Mesendoderm (in vitro differentiated cells): Measurements from ENCODE around the gene TIFAB.

Experiments used
- DNase-seq: peaks from one replicate; pipeline ENCODE4 v3.0.0; 2013
- H2AK5ac ChIP-seq: 2 replicates; pipeline ENCODE4 v1.6.1; 2013; ENCODE audit warnings: low read length, inconsistent platforms
- H2BK120ac ChIP-seq: 2 replicates; pipeline ENCODE4 v1.6.1; 2013; ENCODE audit warnings: low read depth, mild to moderate bottlenecking, low read length, moderate library complexity, mixed read lengths
- H2BK15ac ChIP-seq: replicated peaks from 2 replicates; pipeline ENCODE4 v1.6.1; 2013; ENCODE audit warnings: low read depth, mild to moderate bottlenecking, moderate library complexity
- H2BK5ac ChIP-seq: 2 replicates; pipeline ENCODE4 v1.6.1; 2013; ENCODE audit warnings: low read length, inconsistent platforms
- H3K18ac ChIP-seq: 2 replicates; pipeline ENCODE4 v1.6.1; 2013; ENCODE audit warnings: mild to moderate bottlenecking, low read length, mixed read lengths
- H3K23ac ChIP-seq: one replicate; pipeline ENCODE4 v1.6.1; 2013; ENCODE audit warnings: low read length
- H3K27ac ChIP-seq: 2 replicates; pipeline ENCODE4 v1.5.1; 2013; ENCODE audit warnings: low read depth, mild to moderate bottlenecking, inconsistent platforms, low read length, moderate library complexity
- H3K27me3 ChIP-seq: 2 replicates; pipeline ENCODE4 v1.6.1; 2013; ENCODE audit warnings: low read length, control low read depth, mild to moderate bottlenecking, inconsistent platforms; ENCODE audit not compliant: insufficient read depth, poor library complexity
- H3K36me3 ChIP-seq: 2 replicates; pipeline ENCODE4 v1.6.1; 2013; ENCODE audit warnings: low read length, inconsistent platforms; ENCODE audit not compliant: control insufficient read depth, insufficient read depth
- H3K4ac ChIP-seq: one replicate; pipeline ENCODE4 v1.6.1; 2013; ENCODE audit warnings: low read depth, mild to moderate bottlenecking, low read length, moderate library complexity
- H3K4me1 ChIP-seq: 2 replicates; pipeline ENCODE4 v1.6.1; 2013; ENCODE audit warnings: low read depth, low read length, inconsistent platforms; ENCODE audit not compliant: control insufficient read depth
- H3K4me2 ChIP-seq: 2 replicates; pipeline ENCODE4 v1.6.1; 2013; ENCODE audit warnings: low read length
- H3K4me3 ChIP-seq: 2 replicates; pipeline ENCODE4 v1.5.1; 2013; ENCODE audit warnings: mild to moderate bottlenecking, low read length
- H3K56ac ChIP-seq: one replicate; pipeline ENCODE4 v1.6.1; 2013; ENCODE audit warnings: low read length
- H3K79me1 ChIP-seq: 2 replicates; pipeline ENCODE4 v1.6.1; 2013; ENCODE audit warnings: low read length, inconsistent platforms
- H3K79me2 ChIP-seq: 2 replicates; pipeline ENCODE4 v1.6.1; 2013; ENCODE audit warnings: mild to moderate bottlenecking, low read length; ENCODE audit not compliant: control insufficient read depth, insufficient read depth
- H3K9ac ChIP-seq: 2 replicates; pipeline ENCODE4 v1.6.1; 2013; ENCODE audit warnings: low read length, inconsistent platforms
- H4K5ac ChIP-seq: one replicate; pipeline ENCODE4 v1.6.1; 2013; ENCODE audit warnings: low read length
- H4K8ac ChIP-seq: one replicate; pipeline ENCODE4 v1.6.1; 2013; ENCODE audit warnings: low read depth, mild to moderate bottlenecking, control low read depth, low read length, moderate library complexity
- WGBS: extraction: QIAGEN DNeasy Blood & Tissue Kit; methylation state at CpG from one replicate; pipeline ENCODE4 v1.1.7; 2013; ENCODE audit warnings: low lambda C conversion rate, missing lambda C conversion rate; ENCODE audit not compliant: insufficient coverage; ENCODE audit errors: extremely low coverage; 5-methylcytosine and 5-hydroxymethylcytosine counted together

Gene TIFAB

GRCh38 chr5:135489466-135490244 lies 37.5 kb upstream of the TIFAB start:
- no CpG with 5 or more reads among the region's 53 CpGs for WGBS
- Histone ChIP-seq H3K4me2 (no peak overlapping the region), H3K9ac (no peak overlapping the region), H3K79me1 (no peaks in the 10 kb centered on the region), H3K79me2 (no peaks in the 10 kb centered on the region), H4K5ac (no peak overlapping the region), H2BK120ac (no peak overlapping the region), H4K8ac (no peak overlapping the region), H3K18ac (no peak overlapping the region), H2BK15ac (no peak overlapping the region), H3K56ac (no peak overlapping the region), H3K4ac (no peak overlapping the region), H3K23ac (no peak overlapping the region), H3K36me3 (no peaks in the 10 kb centered on the region), H3K27ac (no peak overlapping the region), H3K4me3 (no peak overlapping the region), H3K4me1 (no peaks in the 10 kb centered on the region), H2BK5ac (no peak overlapping the region), H3K27me3 (peaks cover 80% of the 10 kb centered on the region), H2AK5ac (no peak overlapping the region)
- no peak for DNase-seq

GRCh38 chr5:135488727-135489465 lies 36.7 kb upstream of the TIFAB start:
- no CpG with 5 or more reads among the region's 44 CpGs for WGBS
- no peak overlapping the region for H2BK15ac ChIP-seq
- H3K9ac ChIP-seq = no peak overlapping the region
- H2BK5ac ChIP-seq = no peak overlapping the region
- H4K5ac ChIP-seq = no peak overlapping the region
- no peak overlapping the region for H3K56ac ChIP-seq
- no peaks in the 10 kb centered on the region for H3K36me3 ChIP-seq
- H3K79me2 ChIP-seq = no peaks in the 10 kb centered on the region
- H3K4me2 ChIP-seq = peak overlapping the region; percentile 29
- no peak overlapping the region for H2AK5ac ChIP-seq
- H3K27ac ChIP-seq = no peak overlapping the region
- H3K4ac ChIP-seq = no peak overlapping the region
- H3K18ac ChIP-seq = no peak overlapping the region
- no peaks in the 10 kb centered on the region for H3K79me1 ChIP-seq
- H3K23ac ChIP-seq = no peak overlapping the region
- DNase-seq = peak; percentile 91
- H3K27me3 ChIP-seq = peaks cover 76% of the 10 kb centered on the region
- H3K4me3 ChIP-seq = no peak overlapping the region
- no peak overlapping the region for H2BK120ac ChIP-seq
- H4K8ac ChIP-seq = no peak overlapping the region
- H3K4me1 ChIP-seq = no peaks in the 10 kb centered on the region

- no CpG with 5 or more reads among the region's 11 CpGs for WGBS
- no peaks in the 10 kb centered on the region for H3K36me3 ChIP-seq
- no peak for DNase-seq
- H2BK120ac ChIP-seq = no peak overlapping the region
- H3K9ac ChIP-seq = no peak overlapping the region
- H2AK5ac ChIP-seq = no peak overlapping the region
- H3K4me1 ChIP-seq = no peaks in the 10 kb centered on the region
- H2BK15ac ChIP-seq = no peak overlapping the region
- H3K4me2 ChIP-seq = no peak overlapping the region
- H3K27ac ChIP-seq = no peak overlapping the region
- no peak overlapping the region for H4K5ac ChIP-seq
- no peak overlapping the region for H4K8ac ChIP-seq
- no peak overlapping the region for H2BK5ac ChIP-seq
- no peak overlapping the region for H3K23ac ChIP-seq
- H3K79me2 ChIP-seq = no peaks in the 10 kb centered on the region
- H3K56ac ChIP-seq = no peak overlapping the region
- no peaks in the 10 kb centered on the region for H3K79me1 ChIP-seq
- no peak overlapping the region for H3K4me3 ChIP-seq
- no peak overlapping the region for H3K18ac ChIP-seq
- H3K27me3 ChIP-seq = peaks cover 74% of the 10 kb centered on the region
- H3K4ac ChIP-seq = no peak overlapping the region
Observed at GRCh38 chr5:135487839-135488514, 35.8 kb upstream of the TIFAB start.

DNA sequence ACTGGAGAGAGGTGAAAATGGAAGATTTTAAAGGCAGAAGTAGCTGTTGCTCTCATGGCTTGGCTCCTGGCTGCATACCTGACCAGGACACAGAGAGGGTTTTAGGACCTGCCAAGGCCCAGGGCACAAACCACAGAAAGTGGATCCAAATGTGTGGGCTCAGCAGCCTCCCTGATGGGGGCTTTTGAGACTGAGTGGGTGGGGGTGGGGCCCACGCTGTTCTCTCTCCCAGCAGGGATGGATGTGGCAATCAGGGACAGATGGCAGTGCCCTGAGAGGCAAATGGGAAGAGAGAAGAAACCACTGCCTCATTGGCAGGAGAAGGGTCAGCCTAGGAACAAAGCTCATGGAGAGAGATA lies 34.9 kb upstream of the TIFAB start:
- no peak overlapping the region for H3K9ac ChIP-seq
- no peaks in the 10 kb centered on the region for H3K79me1 ChIP-seq
- H3K18ac ChIP-seq = no peak overlapping the region
- no peak overlapping the region for H2BK120ac ChIP-seq
- H3K23ac ChIP-seq = no peak overlapping the region
- no CpG with 5 or more reads among the region's 1 CpG for WGBS
- no peak overlapping the region for H3K27ac ChIP-seq
- H3K79me2 ChIP-seq = no peaks in the 10 kb centered on the region
- H3K4me2 ChIP-seq = no peak overlapping the region
- peaks cover 65% of the 10 kb centered on the region for H3K27me3 ChIP-seq
- no peak overlapping the region for H2BK15ac ChIP-seq
- H2AK5ac ChIP-seq = no peak overlapping the region
- no peaks in the 10 kb centered on the region for H3K36me3 ChIP-seq
- H4K8ac ChIP-seq = no peak overlapping the region
- no peak overlapping the region for H4K5ac ChIP-seq
- H3K56ac ChIP-seq = no peak overlapping the region
- H3K4ac ChIP-seq = no peak overlapping the region
- no peaks in the 10 kb centered on the region for H3K4me1 ChIP-seq
- no peak for DNase-seq
- H2BK5ac ChIP-seq = no peak overlapping the region
- H3K4me3 ChIP-seq = no peak overlapping the region

- peaks cover 60% of the 10 kb centered on the region for H3K27me3 ChIP-seq
- no peak overlapping the region for H3K18ac ChIP-seq
- no peak for DNase-seq
- H2BK120ac ChIP-seq = no peak overlapping the region
- H3K4me1 ChIP-seq = peaks cover 2% of the 10 kb centered on the region
- H3K23ac ChIP-seq = no peak overlapping the region
- WGBS = no CpG with 5 or more reads among the region's 13 CpGs
- H3K79me1 ChIP-seq = no peaks in the 10 kb centered on the region
- H3K36me3 ChIP-seq = no peaks in the 10 kb centered on the region
- no peak overlapping the region for H3K4me2 ChIP-seq
- no peaks in the 10 kb centered on the region for H3K79me2 ChIP-seq
- H4K8ac ChIP-seq = no peak overlapping the region
- H2AK5ac ChIP-seq = no peak overlapping the region
- no peak overlapping the region for H3K4ac ChIP-seq
- no peak overlapping the region for H3K56ac ChIP-seq
- H3K4me3 ChIP-seq = no peak overlapping the region
- H2BK15ac ChIP-seq = no peak overlapping the region
- H3K27ac ChIP-seq = no peak overlapping the region
- no peak overlapping the region for H3K9ac ChIP-seq
- H4K5ac ChIP-seq = no peak overlapping the region
- H2BK5ac ChIP-seq = no peak overlapping the region
Observed at GRCh38 chr5:135486131-135487036, 34.2 kb upstream of the TIFAB start.
